Natural killer cell (primary cell): ENCODE measurements around the gene ZNF195. TPM values are rescaled to one million over a fixed set of nuclear protein-coding genes. Genes with fewer than 3 reads are reported as not detected.

Source experiments
- ATAC-seq, 3 donors: fragments of 150-1000 bp in 2 of 3; fragments of 200-7000 bp in 1 of 3; cut with Tn5 transposase; 1 replicate in 1 of 3; 2 replicates in 2 of 3; pipeline ENCODE4 v1.10.0; 2021; ENCODE audit warnings: mild to moderate bottlenecking in 2 of 3, moderate library complexity in 2 of 3
- DNase-seq, 2 donors: peaks; one replicate each; pipeline versions ENCODE4 v3.0.0 to v3.0.0-alpha.2; 2013 to 2021; ENCODE audit warnings: mixed read lengths in 1 of 2
- H3K27ac ChIP-seq: one replicate; pipeline ENCODE4 v1.5.1; 2013; ENCODE audit warnings: mild to moderate bottlenecking, low read length
- H3K27me3 ChIP-seq: one replicate; pipeline ENCODE4 v1.6.1; 2013; ENCODE audit warnings: low read length; ENCODE audit not compliant: control insufficient read depth, insufficient read depth
- H3K36me3 ChIP-seq: one replicate; pipeline ENCODE4 v1.6.1; 2013; ENCODE audit warnings: low read length; ENCODE audit not compliant: control insufficient read depth, insufficient read depth
- H3K4me1 ChIP-seq: one replicate; pipeline ENCODE4 v1.6.1; 2013; ENCODE audit warnings: low read length; ENCODE audit not compliant: control insufficient read depth, insufficient read depth
- H3K4me3 ChIP-seq: one replicate; pipeline ENCODE4 v1.5.1; 2013; ENCODE audit warnings: low read length
- H3K9me3 ChIP-seq: one replicate; pipeline ENCODE4 v1.6.1; 2013; ENCODE audit warnings: low read length; ENCODE audit not compliant: control insufficient read depth, insufficient read depth
- H3K27ac Mint-ChIP-seq, 2 donors: one replicate each; pipeline ENCODE4 v1.8.0; 2022; ENCODE audit warnings: mild to moderate bottlenecking in 2 of 2, mixed read lengths in 2 of 2, moderate library complexity in 1 of 2
- H3K27me3 Mint-ChIP-seq, 2 donors: one replicate each; pipeline ENCODE4 v1.8.0; 2022; ENCODE audit warnings: low read depth in 2 of 2, mixed read lengths in 2 of 2
- H3K36me3 Mint-ChIP-seq: one replicate; pipeline ENCODE4 v1.8.0; 2022; ENCODE audit warnings: mixed read lengths
- H3K4me1 Mint-ChIP-seq, 2 donors: one replicate each; pipeline ENCODE4 v1.8.0; 2022; ENCODE audit warnings: mixed read lengths in 2 of 2
- H3K4me3 Mint-ChIP-seq: one replicate; pipeline ENCODE4 v1.8.0; 2022; ENCODE audit warnings: mild to moderate bottlenecking, moderate library complexity, mixed read lengths
- H3K9me3 Mint-ChIP-seq, 2 donors: one replicate each; pipeline ENCODE4 v1.8.0; 2022; ENCODE audit warnings: mixed read lengths in 2 of 2
- CTCF ChIP-seq: fragments of 200-600 bp; IDR thresholded peaks from one replicate; pipeline ENCODE4 v1.8.0; 2022; ENCODE audit warnings: antibody characterized with exemption
- WGBS: methylation state at CpG from one replicate; pipeline ENCODE4 v1.1.7; 2013; ENCODE audit warnings: missing lambda C conversion rate; ENCODE audit not compliant: insufficient coverage; 5-methylcytosine and 5-hydroxymethylcytosine counted together
- intact Hi-C: fragments of 100-400 bp; cut with micrococcal nuclease; formaldehyde crosslinking; loops from one replicate; pipeline ENCODE4 v1.14.2; 2022
- total RNA-seq, 4 donors: library from RNA; stranded (reverse); fragments of 120-200 nt in 1 of 4; gene quantifications; one replicate each; pipeline versions ENCODE4 v1.2.3 to v1.2.4, GENCODE V29; 2013 to 2022

Gene ZNF195
- total RNA-seq, 3 donors from 2014 or later (not counting 1 experiment from before 2014, with no cell fraction given) = 24.7 to 44.1 (median 25.9) TPM

- 97% methylated on average over 11 of the region's 11 CpGs for WGBS
- no peak overlapping the region for H3K27ac Mint-ChIP-seq
- H3K4me1 Mint-ChIP-seq = no peaks in the 10 kb centered on the region
- H3K27ac ChIP-seq = no peak overlapping the region
- peaks cover 78% of the 10 kb centered on the region for H3K9me3 ChIP-seq
- H3K9me3 Mint-ChIP-seq = peaks cover 12 to 28% of the 10 kb centered on the region in 2 donors
- no peak for TF ChIP-seq CTCF
- DNase-seq (no peak), ATAC-seq (no peak)
- H3K27me3 Mint-ChIP-seq = no peaks in the 10 kb centered on the region
- intact Hi-C loops = no loop called here
- H3K27me3 ChIP-seq = no peaks in the 10 kb centered on the region
- H3K4me3 ChIP-seq = no peak overlapping the region
- H3K4me1 ChIP-seq = no peaks in the 10 kb centered on the region
- no peak overlapping the region for H3K4me3 Mint-ChIP-seq
- H3K36me3 ChIP-seq = peaks cover 32% of the 10 kb centered on the region
- peaks cover 54% of the 10 kb centered on the region for H3K36me3 Mint-ChIP-seq
Observed at GRCh38 chr11:3357302-3357701, 21.6 kb downstream of the ZNF195 start.

DNA sequence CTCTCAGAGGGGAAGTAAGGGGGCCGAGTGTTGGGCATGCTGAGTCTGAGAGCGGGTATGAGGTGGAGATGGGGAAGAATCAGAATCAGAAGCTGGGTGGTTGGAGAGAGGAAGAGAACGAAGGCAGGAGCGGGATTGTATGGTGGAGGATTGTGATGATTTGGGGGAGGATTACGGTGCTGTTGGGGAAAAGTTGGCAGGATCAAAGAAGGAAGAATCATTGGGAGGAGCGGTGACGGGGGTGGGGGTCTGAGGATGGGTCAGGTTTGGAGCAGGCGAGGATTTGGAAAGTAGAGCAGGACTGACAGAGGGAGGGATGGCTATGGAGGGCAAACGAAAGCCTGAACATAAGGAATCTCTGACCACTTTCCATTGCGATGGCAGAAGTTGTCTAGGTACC, 22.1 kb downstream of the ZNF195 start:
- Histone ChIP-seq H3K27ac (no peak overlapping the region), H3K9me3 (peaks cover 80% of the 10 kb centered on the region), H3K27me3 (no peaks in the 10 kb centered on the region), H3K4me1 (no peaks in the 10 kb centered on the region), H3K4me3 (no peak overlapping the region), H3K36me3 (peaks cover 28% of the 10 kb centered on the region)
- DNase-seq = no peak
- no peak for ATAC-seq
- no peak for TF ChIP-seq CTCF
- Mint-ChIP-seq H3K4me1 (no peaks in the 10 kb centered on the region), H3K4me3 (no peak overlapping the region), H3K9me3 (peaks cover 12 to 28% of the 10 kb centered on the region in 2 donors), H3K27ac (no peak overlapping the region), H3K36me3 (peaks cover 50% of the 10 kb centered on the region), H3K27me3 (no peaks in the 10 kb centered on the region)
- intact Hi-C loops = no loop called here
- 98% methylated on average over 10 of the region's 10 CpGs for WGBS

- Histone ChIP-seq H3K4me1 (no peaks in the 10 kb centered on the region), H3K27me3 (no peaks in the 10 kb centered on the region), H3K4me3 (no peak overlapping the region), H3K36me3 (no peaks in the 10 kb centered on the region), H3K9me3 (peaks cover 57% of the 10 kb centered on the region), H3K27ac (no peak overlapping the region)
- WGBS = 95% methylated on average over 5 of the region's 5 CpGs
- Mint-ChIP-seq H3K36me3 (peaks cover 15% of the 10 kb centered on the region), H3K4me1 (no peaks in the 10 kb centered on the region), H3K4me3 (no peak overlapping the region), H3K27me3 (no peaks in the 10 kb centered on the region), H3K27ac (no peak overlapping the region), H3K9me3 (peaks cover 10 to 17% of the 10 kb centered on the region in 2 donors)
- no peak for TF ChIP-seq CTCF
- ATAC-seq = no peak
- DNase-seq = no peak
- intact Hi-C loops = no loop called here
Observed at GRCh38 chr11:3353066-3353465, 25.9 kb downstream of the ZNF195 start.

- Mint-ChIP-seq H3K9me3 (no peaks in the 10 kb centered on the region), H3K4me3 (no peak overlapping the region), H3K36me3 (no peaks in the 10 kb centered on the region), H3K27ac (no peak overlapping the region), H3K27me3 (peaks cover 6 to 10% of the 10 kb centered on the region in 2 donors), H3K4me1 (no peaks in the 10 kb centered on the region)
- DNase-seq (no peak), ATAC-seq (no peak)
- Histone ChIP-seq H3K4me3 (no peak overlapping the region), H3K27ac (no peak overlapping the region), H3K9me3 (peaks cover 2% of the 10 kb centered on the region), H3K4me1 (no peaks in the 10 kb centered on the region), H3K36me3 (no peaks in the 10 kb centered on the region), H3K27me3 (no peaks in the 10 kb centered on the region)
- no CpG with 5 or more reads among the region's 1 CpG for WGBS
- intact Hi-C loops = loop anchor here (10.0 kb wide), 1 partner anchor 58 kb away; no protein-coding TSS in a partner anchor
- no peak for TF ChIP-seq CTCF
Observed at GRCh38 chr11:3347127-3347526, 31.8 kb downstream of the ZNF195 start.
